Measurements from ENCODE around the gene NOP9. TPM values are rescaled to one million over a fixed set of nuclear protein-coding genes. Genes with fewer than 3 reads are reported as not detected.

NOP9 gene
- total RNA-seq, 4 donors from 2014 or later = 18.8 to 20.9 (median 19.3) TPM

DNA sequence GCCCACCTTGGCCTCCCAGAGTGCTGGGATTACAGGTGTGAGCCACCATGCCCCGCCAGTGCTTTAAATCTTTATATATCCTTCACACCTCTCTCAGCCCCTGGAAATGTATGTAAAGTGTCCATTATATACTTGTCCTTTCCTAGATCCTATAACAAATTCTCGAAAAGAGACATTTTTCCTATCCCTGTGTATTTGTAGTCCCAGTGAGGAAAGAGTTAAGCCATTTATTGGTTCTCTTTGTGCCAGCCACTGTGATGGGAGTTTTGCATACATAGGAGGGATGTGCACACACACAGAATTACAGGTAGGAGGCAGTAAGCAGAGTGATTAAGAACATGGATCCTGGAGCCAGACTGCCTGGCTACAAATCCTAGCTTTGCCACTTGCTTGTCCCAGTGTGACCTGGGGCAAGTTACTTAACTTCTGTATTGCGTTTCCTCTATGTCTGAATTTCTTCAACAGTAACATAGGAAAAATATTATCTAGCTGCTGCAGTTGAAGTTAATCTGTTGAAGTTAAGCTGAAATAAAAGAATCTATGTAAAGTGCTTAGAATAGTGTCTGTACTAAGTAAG, 26.1 kb upstream of the NOP9 start:
- TF ChIP-seq POLR2A (IDR thresholded peaks at IDR 0.05) (no peak), POLR2AphosphoS5 (IDR thresholded peaks at IDR 0.05) (no peak), CTCF (IDR thresholded peaks at IDR 0.05) (no peak), EP300 (IDR thresholded peaks at IDR 0.05; ENCODE audit: low read depth) (no peak)
- in situ Hi-C loops (cut with MboI; ENCODE audit: low pct_ligation_motif_present in 1 of 4, low pct_unique_long_range_greater_than_20kb in 1 of 4, low sequenced_read_pairs in 3 of 4) = no loop called here
- no peak for DNase-seq
- Histone ChIP-seq H3K36me3 (no peaks in the 10 kb centered on the region), H3K27me3 (no peaks in the 10 kb centered on the region), H3K9me3 (no peaks in the 10 kb centered on the region), H3K4me1 (peaks cover 0 to 15% (median 2%) of the 10 kb centered on the region in 4 donors), H3K4me3 (no peak overlapping the region), H3K27ac (peak overlapping the region in 2 of 4 donors; percentile 12 to 23)
- intact Hi-C loops (cut with DNase I; ENCODE audit: low total_unique reads) = no loop called here
- 56 to 78% methylated on average over 1 to 3 of the region's 3 CpGs for WGBS, 2 donors (ENCODE audit: low coverage in 1 of 2)

- WGBS, 2 donors (ENCODE audit: low coverage in 1 of 2) = 59 to 91% methylated on average over 2 to 3 of the region's 3 CpGs
- no peaks in the 10 kb centered on the region for H3K9me3 ChIP-seq
- no peak overlapping the region for H3K4me3 ChIP-seq
- peak overlapping the region in 2 of 4 donors; percentile 12 to 23 for H3K27ac ChIP-seq
- in situ Hi-C loops (cut with MboI; ENCODE audit: low pct_ligation_motif_present in 1 of 4, low pct_unique_long_range_greater_than_20kb in 1 of 4, low sequenced_read_pairs in 3 of 4) = no loop called here
- no peaks in the 10 kb centered on the region for H3K27me3 ChIP-seq
- TF ChIP-seq EP300 (IDR thresholded peaks at IDR 0.05; ENCODE audit: low read depth) (no peak), POLR2A (IDR thresholded peaks at IDR 0.05) (no peak), POLR2AphosphoS5 (IDR thresholded peaks at IDR 0.05) (no peak), CTCF (IDR thresholded peaks at IDR 0.05) (no peak)
- H3K4me1 ChIP-seq = peaks cover 0 to 15% (median 2%) of the 10 kb centered on the region in 4 donors
- intact Hi-C loops (cut with DNase I; ENCODE audit: low total_unique reads) = no loop called here
- DNase-seq = no peak
- H3K36me3 ChIP-seq = no peaks in the 10 kb centered on the region
These were observed 25.5 kb upstream of the NOP9 start for GRCh38 chr14:24274101-24274543.

- Histone ChIP-seq H3K4me3 (no peak overlapping the region), H3K36me3 (no peaks in the 10 kb centered on the region), H3K27me3 (no peaks in the 10 kb centered on the region), H3K9me3 (no peaks in the 10 kb centered on the region), H3K4me1 (peaks cover 0 to 6% (median 0%) of the 10 kb centered on the region in 4 donors), H3K27ac (peak overlapping the region in 2 of 4 donors; percentile 29 to 44)
- TF ChIP-seq EP300 (IDR thresholded peaks at IDR 0.05; ENCODE audit: low read depth) (no peak), POLR2A (IDR thresholded peaks at IDR 0.05) (no peak), POLR2AphosphoS5 (IDR thresholded peaks at IDR 0.05) (no peak), CTCF (IDR thresholded peaks at IDR 0.05) (no peak)
- in situ Hi-C loops (cut with MboI; ENCODE audit: low pct_ligation_motif_present in 1 of 4, low pct_unique_long_range_greater_than_20kb in 1 of 4, low sequenced_read_pairs in 3 of 4) (no loop called here), intact Hi-C loops (cut with DNase I; ENCODE audit: low total_unique reads) (no loop called here)
- no peak for DNase-seq
- WGBS, 2 donors (ENCODE audit: low coverage in 1 of 2) = 86 to 89% methylated on average over 1 to 6 of the region's 6 CpGs
These were observed 22.6 kb upstream of the NOP9 start for GRCh38 chr14:24277071-24277470.

DNA sequence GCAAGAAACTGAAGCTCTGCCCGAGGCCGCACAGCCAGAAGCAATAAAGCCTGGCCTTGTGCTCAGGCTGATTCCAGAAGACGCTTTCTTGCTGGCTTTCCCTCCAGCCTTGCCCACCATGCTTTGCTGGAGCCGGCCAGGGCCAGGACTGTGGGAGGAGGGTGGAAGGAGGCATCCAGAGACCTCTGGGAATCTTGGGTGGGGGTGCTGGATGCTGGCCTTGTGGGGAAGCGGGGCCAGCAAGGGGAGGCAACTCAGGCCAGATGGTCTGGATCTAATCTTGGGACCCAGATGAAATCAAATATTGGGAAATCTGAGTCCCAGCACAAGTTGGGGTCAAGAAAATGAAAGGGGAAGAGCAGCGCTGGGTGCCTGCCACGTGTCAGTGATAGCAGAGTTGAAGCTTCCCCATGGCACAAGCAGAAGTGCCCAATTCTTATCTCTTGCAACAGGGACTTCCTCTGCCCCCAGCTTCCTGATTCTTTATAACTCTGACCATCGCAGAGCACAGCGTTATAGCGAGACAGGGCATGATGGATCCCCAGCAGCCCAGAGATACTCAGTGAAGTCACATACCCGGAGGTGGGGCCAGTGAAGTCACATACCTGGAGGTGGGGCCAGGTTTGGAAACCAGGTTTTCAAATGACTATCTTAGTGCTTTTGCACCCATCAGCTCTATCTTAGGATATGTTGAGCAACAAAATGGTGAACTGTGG, 21.9 kb upstream of the NOP9 start:
- Histone ChIP-seq H3K9me3 (no peaks in the 10 kb centered on the region), H3K36me3 (no peaks in the 10 kb centered on the region), H3K4me1 (no peaks in the 10 kb centered on the region), H3K27ac (peak overlapping the region in 3 of 4 donors; percentile 29 to 51 (median 44)), H3K4me3 (no peak overlapping the region), H3K27me3 (no peaks in the 10 kb centered on the region)
- in situ Hi-C loops (cut with MboI; ENCODE audit: low pct_ligation_motif_present in 1 of 4, low pct_unique_long_range_greater_than_20kb in 1 of 4, low sequenced_read_pairs in 3 of 4) (no loop called here), intact Hi-C loops (cut with DNase I; ENCODE audit: low total_unique reads) (no loop called here)
- WGBS, 2 donors (ENCODE audit: low coverage in 1 of 2) = 70 to 78% methylated on average over 3 to 11 of the region's 11 CpGs
- DNase-seq = peak; percentile 24
- TF ChIP-seq POLR2A (IDR thresholded peaks at IDR 0.05) = no peak
- no peak for TF ChIP-seq CTCF (IDR thresholded peaks at IDR 0.05)
- TF ChIP-seq POLR2AphosphoS5 (IDR thresholded peaks at IDR 0.05) = no peak
- TF ChIP-seq EP300 (IDR thresholded peaks at IDR 0.05; ENCODE audit: low read depth) = no peak

All from transverse colon (tissue), 4 donors.